ENCODE measurements around the gene DYRK1B.
"Not testable (repeated sequence)": the region's sequence is repeated elsewhere in the genome, so short reads cannot be mapped to it uniquely, and the experiment has no call there.

DYRK1B gene

GRCh38 chr19:39833464-39834286 is at the start of gene DYRK1B:
DYRK1B (minus strand) TSS chr19:39834162; CDS start chr19:39831867, 2,295 bp downstream.
- DNase-seq, result peak; percentile 98

GRCh38 chr19:39882645-39883044 is 48.7 kb upstream of the DYRK1B start:
- DNase-seq, result not testable (repeated sequence)

- peak; percentile 66 for DNase-seq
These were observed 47.6 kb upstream of the DYRK1B start for GRCh38 chr19:39881495-39882110.

GRCh38 chr19:39880241-39880640 is 46.3 kb upstream of the DYRK1B start:
- not testable (repeated sequence) for DNase-seq

GRCh38 chr19:39879796-39880195 is 45.8 kb upstream of the DYRK1B start:
- DNase-seq, result not testable (repeated sequence)

- not testable (repeated sequence) for DNase-seq
These were observed 44.9 kb upstream of the DYRK1B start for GRCh38 chr19:39878866-39879265.

- DNase-seq, result no peak
These were observed 44.4 kb upstream of the DYRK1B start for GRCh38 chr19:39878398-39878797.

- not testable (repeated sequence) for DNase-seq
These were observed 44.0 kb upstream of the DYRK1B start for GRCh38 chr19:39877982-39878381.

GRCh38 chr19:39877488-39877887 is 43.5 kb upstream of the DYRK1B start:
- DNase-seq, result not testable (repeated sequence)

GRCh38 chr19:39876486-39876885 is 42.5 kb upstream of the DYRK1B start:
- DNase-seq, result not testable (repeated sequence)

GRCh38 chr19:39875401-39875864 is 41.5 kb upstream of the DYRK1B start:
- DNase-seq, result not testable (repeated sequence)

- DNase-seq, result no peak
These were observed 40.4 kb upstream of the DYRK1B start for GRCh38 chr19:39874404-39874803.

GRCh38 chr19:39873385-39873784 is 39.4 kb upstream of the DYRK1B start:
- no peak for DNase-seq

- no peak for DNase-seq
These were observed 38.2 kb upstream of the DYRK1B start for GRCh38 chr19:39871886-39872866.

- no peak for DNase-seq
These were observed 37.4 kb upstream of the DYRK1B start for GRCh38 chr19:39871362-39871761.

GRCh38 chr19:39870171-39870971 is 36.4 kb upstream of the DYRK1B start:
- DNase-seq, result no peak

- DNase-seq, result no peak
These were observed 34.0 kb upstream of the DYRK1B start for GRCh38 chr19:39867952-39868351.

- DNase-seq, result no peak
These were observed 33.2 kb upstream of the DYRK1B start for GRCh38 chr19:39867133-39867532.

- no peak for DNase-seq
These were observed 32.0 kb upstream of the DYRK1B start for GRCh38 chr19:39865953-39866352.

- DNase-seq, result no peak
These were observed 31.2 kb upstream of the DYRK1B start for GRCh38 chr19:39865186-39865585.

- DNase-seq, result no peak
These were observed 30.2 kb upstream of the DYRK1B start for GRCh38 chr19:39864118-39864517.

- no peak for DNase-seq
These were observed 24.6 kb upstream of the DYRK1B start for GRCh38 chr19:39858541-39858940.
